NCI-H526 treated with DMSO at 0.1 percent for 48 hours (cell line): Measurements from ENCODE around the gene ACTN4.

Source experiments
- DNase-seq: peaks from one replicate; lab custom pipeline; 2025; lab: John Stamatoyannopoulos, UW

Gene ACTN4

GRCh38 chr19:38709671-38710415 is 62.4 kb downstream of the ACTN4 start:
- no peak for DNase-seq

GRCh38 chr19:38710416-38710702 is 62.9 kb downstream of the ACTN4 start:
- no peak for DNase-seq

GRCh38 chr19:38710928-38711725 is 63.7 kb downstream of the ACTN4 start:
- DNase-seq: no peak

- DNase-seq: no peak
Measured at GRCh38 chr19:38711726-38712153, 64.3 kb downstream of the ACTN4 start.

- no peak for DNase-seq
Measured at GRCh38 chr19:38712161-38712748, 64.8 kb downstream of the ACTN4 start.

GRCh38 chr19:38713227-38713649 is 65.8 kb downstream of the ACTN4 start:
- no peak for DNase-seq

- no peak for DNase-seq
Measured at GRCh38 chr19:38713865-38714264, 66.4 kb downstream of the ACTN4 start.

GRCh38 chr19:38714354-38714778 is 66.9 kb downstream of the ACTN4 start:
- no peak for DNase-seq

GRCh38 chr19:38715555-38715954 is 68.1 kb downstream of the ACTN4 start:
- DNase-seq: no peak

GRCh38 chr19:38717051-38717450 is 69.6 kb downstream of the ACTN4 start:
- no peak for DNase-seq

- DNase-seq: no peak
Measured at GRCh38 chr19:38717855-38718254, 70.4 kb downstream of the ACTN4 start.

GRCh38 chr19:38718747-38719543 is 71.5 kb downstream of the ACTN4 start:
- no peak for DNase-seq

GRCh38 chr19:38719761-38720558 is 72.5 kb downstream of the ACTN4 start:
- no peak for DNase-seq

GRCh38 chr19:38720559-38721236 is 73.2 kb downstream of the ACTN4 start:
- no peak for DNase-seq

- no peak for DNase-seq
Measured at GRCh38 chr19:38721496-38721895, 74.0 kb downstream of the ACTN4 start.

- peak; percentile 88 for DNase-seq
Measured at GRCh38 chr19:38721979-38722773, 74.7 kb downstream of the ACTN4 start.

GRCh38 chr19:38722947-38723605 is 75.6 kb downstream of the ACTN4 start:
- no peak for DNase-seq

GRCh38 chr19:38723606-38723965 is 76.1 kb downstream of the ACTN4 start:
- no peak for DNase-seq
